ENCODE data around the gene RFFL.

Gene RFFL

GRCh38 chr17:34980353-34980680 lies 83.2 kb downstream of the RFFL start, which contains the start of gene LIG3:
Gene LIG3, plus strand, starts transcription at chr17:34980512. Its CDS starts 2,494 bp downstream, at chr17:34983006.
- Mint-ChIP-seq H3K4me1 (ENCODE audit: low read depth) (peaks cover 32% of the 10 kb centered on the region), H3K27ac (peak within 1 kb of the TSS; percentile 97), H3K36me3 (ENCODE audit: low read depth) (peaks cover 27% of the 10 kb centered on the region), H3K9me3 (no peaks in the 10 kb centered on the region), H3K27me3 (no peaks in the 10 kb centered on the region), H3K4me3 (peak within 1 kb of the TSS; percentile 93)
- intact Hi-C loops (cut with micrococcal nuclease) = loop anchor here (1.0 to 10.0 kb wide), 2 partner anchors 19 to 556 kb away; partner anchors contain the start of genes CCT6B and ZNF830

GRCh38 chr17:34979650-34980352 lies 83.7 kb downstream of the RFFL start:
- Mint-ChIP-seq H3K4me3 (peak overlapping the region; percentile 93), H3K4me1 (ENCODE audit: low read depth) (peaks cover 29% of the 10 kb centered on the region), H3K9me3 (no peaks in the 10 kb centered on the region), H3K27ac (peak overlapping the region; percentile 97), H3K36me3 (ENCODE audit: low read depth) (peaks cover 27% of the 10 kb centered on the region), H3K27me3 (no peaks in the 10 kb centered on the region)
- intact Hi-C loops (cut with micrococcal nuclease) = loop anchor here (1.0 to 10.0 kb wide), 2 partner anchors 18 to 555 kb away; partner anchors contain the start of genes CCT6B and ZNF830

DNA sequence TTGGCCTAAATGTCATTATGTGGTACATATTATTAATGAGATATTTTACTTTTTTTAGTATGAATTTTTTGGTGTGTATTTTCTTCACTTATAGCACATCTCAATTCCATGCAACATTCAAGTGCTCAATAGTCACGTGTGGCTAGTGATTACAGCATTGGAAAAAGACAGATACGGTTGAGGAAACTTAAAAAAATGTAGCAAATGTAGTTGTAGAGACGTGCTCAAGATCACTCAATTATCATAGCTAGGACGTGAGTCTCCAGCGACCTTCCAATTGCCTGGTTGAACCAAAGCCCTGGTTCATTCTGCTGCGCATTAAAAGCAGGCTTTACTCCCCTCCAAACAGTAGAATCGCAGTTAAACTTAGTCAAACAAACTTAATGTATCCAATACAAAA lies 84.4 kb downstream of the RFFL start:
- Mint-ChIP-seq H3K27me3 (no peaks in the 10 kb centered on the region), H3K36me3 (ENCODE audit: low read depth) (peaks cover 20% of the 10 kb centered on the region), H3K4me1 (ENCODE audit: low read depth) (peaks cover 29% of the 10 kb centered on the region), H3K27ac (no peak overlapping the region), H3K4me3 (no peak overlapping the region), H3K9me3 (no peaks in the 10 kb centered on the region)
- intact Hi-C loops (cut with micrococcal nuclease) = no loop called here

DNA sequence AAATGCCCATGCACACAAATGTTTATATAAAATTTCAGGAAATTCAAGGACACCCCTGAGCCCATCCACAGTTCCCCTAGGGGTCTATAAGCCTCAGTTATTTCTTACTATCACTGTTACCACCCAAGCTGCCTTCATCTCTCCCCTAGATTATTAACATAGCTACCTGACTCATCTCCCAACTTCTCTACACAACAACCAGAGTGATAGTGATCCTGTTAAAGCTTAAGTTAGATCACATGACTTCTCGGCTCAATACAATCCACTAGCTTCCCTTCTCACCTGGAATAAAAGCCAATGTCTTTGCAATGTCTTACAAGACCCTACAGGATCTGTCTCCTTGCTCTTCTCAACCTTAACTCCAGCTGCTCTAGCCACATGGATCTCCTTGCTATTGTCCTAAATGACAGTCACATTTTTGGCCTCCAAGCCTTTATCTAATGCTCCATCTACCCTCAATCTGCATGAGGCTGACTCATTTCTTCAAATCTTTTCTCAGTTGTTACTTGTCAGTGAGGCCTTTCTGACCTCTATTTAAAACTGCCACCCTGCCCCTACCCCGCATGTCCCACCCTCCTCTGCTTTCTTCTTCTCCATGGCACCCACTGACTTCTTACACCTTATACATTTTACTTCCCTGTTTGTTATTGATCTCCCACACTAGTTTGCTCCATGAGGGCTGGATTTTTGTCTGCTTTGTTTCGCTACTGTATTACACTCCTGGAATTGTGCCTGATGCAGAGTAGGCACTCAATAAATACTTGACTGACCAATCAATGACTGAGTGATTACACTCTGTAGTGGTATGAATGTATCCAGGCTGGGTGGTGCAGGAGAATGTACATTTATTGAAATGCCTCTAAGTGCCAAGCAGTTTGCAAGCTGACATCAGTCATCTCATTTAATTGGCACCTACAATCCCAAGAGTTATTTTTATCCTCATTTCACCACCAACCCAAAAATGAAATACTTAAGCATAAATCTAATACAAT lies 88.4 kb downstream of the RFFL start:
- no peak overlapping the region for H3K27ac Mint-ChIP-seq
- H3K9me3 Mint-ChIP-seq = no peaks in the 10 kb centered on the region
- peaks cover under 1% of the 10 kb centered on the region for H3K36me3 Mint-ChIP-seq (ENCODE audit: low read depth)
- no peak overlapping the region for H3K4me3 Mint-ChIP-seq
- no peaks in the 10 kb centered on the region for H3K27me3 Mint-ChIP-seq
- intact Hi-C loops (cut with micrococcal nuclease) = no loop called here
- H3K4me1 Mint-ChIP-seq (ENCODE audit: low read depth) = peaks cover 8% of the 10 kb centered on the region

- intact Hi-C loops (cut with micrococcal nuclease) = no loop called here
- no peaks in the 10 kb centered on the region for H3K36me3 Mint-ChIP-seq (ENCODE audit: low read depth)
- H3K4me3 Mint-ChIP-seq = no peak overlapping the region
- H3K9me3 Mint-ChIP-seq = no peaks in the 10 kb centered on the region
- no peaks in the 10 kb centered on the region for H3K4me1 Mint-ChIP-seq (ENCODE audit: low read depth)
- H3K27ac Mint-ChIP-seq = no peak overlapping the region
- no peaks in the 10 kb centered on the region for H3K27me3 Mint-ChIP-seq
Measured at GRCh38 chr17:34974179-34974578, 89.3 kb downstream of the RFFL start.

DNA sequence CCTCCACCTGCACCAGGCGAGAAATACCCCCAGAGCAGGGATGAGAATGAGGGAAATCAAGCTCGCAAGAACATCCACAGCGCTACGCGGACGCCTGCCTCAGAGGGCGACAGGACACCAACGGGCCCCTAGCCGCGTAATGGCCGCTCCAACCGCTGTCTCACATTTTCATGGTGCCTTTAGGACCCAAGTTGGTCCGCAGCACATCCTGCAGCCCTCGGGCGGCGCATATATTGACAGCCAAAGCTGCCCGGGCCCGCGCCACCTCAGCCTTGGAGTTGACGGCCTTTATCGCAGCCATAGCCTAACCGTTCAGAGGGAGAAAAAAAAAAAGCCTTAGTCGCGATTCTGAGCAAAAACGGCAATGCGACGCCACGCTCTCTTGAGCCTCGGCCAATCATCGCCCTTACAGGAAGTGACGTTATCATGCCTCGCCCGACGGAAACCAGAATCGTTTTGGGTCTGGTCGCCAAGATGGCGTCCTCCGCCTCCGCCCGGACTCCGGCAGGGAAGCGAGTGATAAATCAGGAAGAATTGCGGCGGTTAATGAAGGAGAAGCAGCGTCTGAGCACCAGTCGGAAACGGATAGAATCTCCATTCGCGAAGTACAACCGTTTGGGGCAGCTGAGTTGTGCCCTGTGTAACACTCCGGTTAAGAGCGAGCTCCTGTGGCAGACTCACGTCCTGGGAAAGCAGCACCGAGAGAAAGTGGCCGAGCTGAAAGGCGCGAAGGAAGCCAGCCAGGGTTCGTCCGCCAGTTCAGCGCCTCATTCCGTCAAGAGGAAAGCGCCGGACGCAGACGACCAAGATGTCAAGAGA lies 102.2 kb downstream of the RFFL start, which contains the start of the genes CCT6B and ZNF830:
CCT6B (minus strand) TSS at position 368 of the 819 bp plus-strand sequence; CDS start at position 301, 67 bp downstream.
ZNF830 (plus strand) TSS at position 448 of the 819 bp plus-strand sequence; CDS start at position 475, 27 bp downstream.
- Mint-ChIP-seq H3K27ac (peak within 1 kb of the TSS; percentile 97), H3K4me1 (ENCODE audit: low read depth) (peaks cover 21% of the 10 kb centered on the region), H3K36me3 (ENCODE audit: low read depth) (peaks cover 38% of the 10 kb centered on the region), H3K9me3 (no peaks in the 10 kb centered on the region), H3K4me3 (peak within 1 kb of the TSS; percentile 94), H3K27me3 (peaks cover 5% of the 10 kb centered on the region)
- intact Hi-C loops (cut with micrococcal nuclease) = loop anchor here (1.0 kb wide), 2 partner anchors 19 to 128 kb away; partner anchors contain the start of gene LIG3

DNA sequence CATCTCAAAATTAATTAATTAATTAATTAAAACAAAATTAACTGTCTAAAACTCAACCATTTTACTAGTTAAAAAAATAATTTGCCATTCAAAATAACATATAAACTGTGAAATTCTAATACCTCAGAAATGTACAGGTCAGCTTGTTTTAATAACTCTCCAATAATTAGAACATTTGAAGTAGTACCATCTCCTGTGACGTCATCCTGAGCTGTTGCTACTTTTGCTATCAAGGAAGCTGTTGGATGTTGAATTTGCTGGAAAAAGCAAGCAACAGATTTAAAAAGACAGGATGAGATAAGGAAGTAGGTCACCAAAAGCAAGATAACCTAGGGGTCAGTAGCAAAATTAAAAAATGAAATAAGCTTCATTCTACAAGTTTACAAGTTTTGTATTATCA lies 105.1 kb downstream of the RFFL start:
- intact Hi-C loops (cut with micrococcal nuclease) = no loop called here
- peaks cover 18% of the 10 kb centered on the region for H3K36me3 Mint-ChIP-seq (ENCODE audit: low read depth)
- no peaks in the 10 kb centered on the region for H3K9me3 Mint-ChIP-seq
- peaks cover 5% of the 10 kb centered on the region for H3K27me3 Mint-ChIP-seq
- no peak overlapping the region for H3K27ac Mint-ChIP-seq
- peaks cover 15% of the 10 kb centered on the region for H3K4me1 Mint-ChIP-seq (ENCODE audit: low read depth)
- no peak overlapping the region for H3K4me3 Mint-ChIP-seq

All from dendritic cell treated with granulocyte-macrophage colony-stimulating factor and Interleukin-4, amounts not matched to agents 40 ng/mL and 50 ng/mL, for 4 days (primary cell).